Measurements from ENCODE around the gene HOXD3. TPM values are rescaled to one million over a fixed set of nuclear protein-coding genes. Genes with fewer than 3 reads are reported as not detected.
A peak's percentile ranks its signal among the peaks of the same experiment; 100 is the strongest.

The HOXD3 gene
- total and polyA plus RNA-seq, 2 of the 8 experiments (the other 6 are each of a cell fraction or from before 2014, with no cell fraction given) = not detected

DNA sequence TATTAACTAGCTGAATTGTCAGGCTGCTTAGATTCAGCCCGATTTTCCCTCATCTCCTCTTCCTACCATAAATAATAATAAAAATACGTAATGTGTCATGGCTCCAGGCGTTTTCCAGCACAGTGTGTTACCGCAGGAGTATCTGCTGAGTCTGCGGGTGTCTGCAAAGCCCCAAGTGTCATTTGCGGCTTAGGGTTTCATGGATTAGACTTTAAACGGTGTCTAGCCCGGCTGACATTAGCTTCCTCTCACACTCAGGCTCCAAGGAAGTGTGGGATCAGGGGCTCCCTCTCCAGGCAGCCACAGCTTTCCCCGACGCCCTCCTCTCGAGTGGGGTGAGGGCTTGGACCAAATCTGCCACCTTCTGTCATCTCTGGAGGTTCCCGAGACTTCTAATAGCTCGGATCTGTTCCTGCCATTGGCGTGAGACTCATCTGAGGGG is 17.3 kb downstream of the HOXD3 start:
- 5% methylated on average over 14 of the region's 14 CpGs; no CpG with 5 or more reads in 1 of the 2 experiments for WGBS, 2 experiments (ENCODE audit: extremely low coverage in 1 of 2, insufficient coverage in 1 of 2, insufficient read length in 1 of 2, insufficient replicate concordance in 2 of 2, low coverage in 1 of 2, low lambda C conversion rate in 2 of 2, missing lambda C conversion rate in 1 of 2)
- H2BK12ac ChIP-seq (ENCODE audit: low read depth, low read length) = no peak overlapping the region
- peaks cover 3 to 39% of the 10 kb centered on the region in 2 experiments for H4K20me1 ChIP-seq (replicated peaks in 1 of 2; ENCODE audit: control insufficient read depth in 1 of 2, insufficient read depth in 2 of 2, low read length in 2 of 2)
- no peaks in the 10 kb centered on the region for H3K79me1 ChIP-seq (ENCODE audit: low read depth, low read length)
- TF ChIP-seq KDM4A (IDR thresholded peaks at IDR 0.05; ENCODE audit: low read depth, low read length, severe bottlenecking) (no peak), CTBP2 (IDR thresholded peaks at IDR 0.05; ENCODE audit: borderline replicate concordance, insufficient read depth, insufficient read length, low read length) (no peak), EZH2 (IDR thresholded peaks at IDR 0.05; ENCODE audit: low read depth, low read length, severe bottlenecking) (peak; percentile 53), BRCA1 (IDR thresholded peaks at IDR 0.05; ENCODE audit: low read depth, low read length) (no peak), TCF12 (IDR thresholded peaks at IDR 0.05; ENCODE audit: low read depth, low read length) (0 out of 2 replicates have a peak, but pooled peaks have one; percentile 18), TBP (IDR thresholded peaks at IDR 0.05; ENCODE audit: low read depth, low read length) (no peak)
- H3K23me2 ChIP-seq (ENCODE audit: low read depth, low read length) = peaks cover 9% of the 10 kb centered on the region; the same call in 1 of the 2 replicates
- no peak overlapping the region for H2BK20ac ChIP-seq (ENCODE audit: low read length)
- H4K91ac ChIP-seq (replicated peaks; ENCODE audit: insufficient read length, low read length) = no peak overlapping the region
- H3K4me2 ChIP-seq (ENCODE audit: insufficient read depth in 1 of 2, low read depth in 2 of 2, low read length in 2 of 2) = peak overlapping the region; percentile 67 to 69
- H3K27me3 ChIP-seq (replicated peaks in 1 of 4; ENCODE audit: control insufficient read depth in 3 of 4, extremely low read depth in 1 of 4, insufficient read depth in 3 of 4, low read length in 3 of 4) = peaks cover 94 to 100% (median 99%) of the 10 kb centered on the region in 4 experiments
- peak overlapping the region in 1 of 4 experiments; percentile 45; a peak in 1 of 8 replicates for H3K4me3 ChIP-seq (ENCODE audit: extremely low read depth in 1 of 4, insufficient read depth in 2 of 4, low read depth in 3 of 4, low read length in 4 of 4)
- H3K9ac ChIP-seq (replicated peaks in 1 of 4; ENCODE audit: extremely low read depth in 1 of 4, low read depth in 3 of 4, low read length in 3 of 4) = no peak overlapping the region
- FAIRE-seq = no peak
- no peak overlapping the region for H2BK5ac ChIP-seq (ENCODE audit: low read depth, low read length)
- H2AFZ ChIP-seq (ENCODE audit: low read length) = no peak overlapping the region
- no peak overlapping the region for H2AK5ac ChIP-seq (ENCODE audit: low read depth, low read length)
- ChIA-PET CTCF (ENCODE audit: partially characterized antibody) (interaction anchor here (0.6 to 7.5 kb wide), 16 partner anchors 10 to 478 kb away, joined by 3 to 60 read pairs (median 5); partner anchors contain the start of genes EVX2, HOXD1 and HOXD4), POLR2A (ENCODE audit: partially characterized antibody) (no interaction called here)
- H3K79me2 ChIP-seq (ENCODE audit: control insufficient read depth in 1 of 2, insufficient read depth in 2 of 2, low read length in 2 of 2) = no peaks in the 10 kb centered on the region
- no peaks in the 10 kb centered on the region; a peak in 1 of 8 replicates for H3K36me3 ChIP-seq (ENCODE audit: control insufficient read depth in 2 of 4, insufficient read depth in 4 of 4, low read length in 3 of 4)
- H3K27ac ChIP-seq (ENCODE audit: low read depth, low read length) = no peak overlapping the region
- peaks cover 3 to 28% (median 16%) of the 10 kb centered on the region in 4 experiments for H3K4me1 ChIP-seq (replicated peaks in 1 of 4; ENCODE audit: control insufficient read depth in 3 of 4, insufficient read depth in 4 of 4, low read length in 3 of 4)
- peak in 1 of 2 experiments; percentile 48 for DNase-seq (ENCODE audit: low read depth in 1 of 2, low spot score in 2 of 2)
- no peak overlapping the region for H3K4ac ChIP-seq (replicated peaks; ENCODE audit: insufficient read length, low read depth, low read length)
- H2BK15ac ChIP-seq (ENCODE audit: low read length) = no peak overlapping the region
- H3K18ac ChIP-seq (ENCODE audit: extremely low read depth, low read length) = peak overlapping the region; percentile 72; the same call in 1 of the 2 replicates
- H3K56ac ChIP-seq (replicated peaks; ENCODE audit: insufficient read length, low read depth, low read length) = no peak overlapping the region
- H3K9me3 ChIP-seq (ENCODE audit: insufficient read depth in 2 of 2, low read depth in 1 of 2, low read length in 1 of 2) = no peaks in the 10 kb centered on the region
- H4K5ac ChIP-seq (ENCODE audit: insufficient read length, low read depth, low read length) = no peak overlapping the region
- H2BK120ac ChIP-seq (replicated peaks; ENCODE audit: low read depth, low read length) = no peak overlapping the region
- no peak overlapping the region for H3K14ac ChIP-seq (ENCODE audit: insufficient read length)
- no peak overlapping the region for H4K8ac ChIP-seq (ENCODE audit: extremely low read depth, insufficient read depth, low read length)
- no peak overlapping the region for H3K23ac ChIP-seq (ENCODE audit: insufficient read length)
